Mammary epithelial cell (primary cell): ENCODE measurements around the gene RPRD1B.

Experiments used
- CTCF ChIP-seq, 2 donors: IDR thresholded peaks in 1 of 2; conservative IDR thresholded peaks in 1 of 2; 2 replicates each; pipeline ENCODE4 v1.5.1; 2011 to 2012; ENCODE audit warnings: inconsistent platforms in 2 of 2, low read length in 2 of 2, mild to moderate bottlenecking in 2 of 2, control low read depth in 1 of 2, low read depth in 1 of 2; ENCODE audit not compliant: insufficient read depth in 1 of 2; ENCODE audit errors: extremely low read depth in 1 of 2
- EZH2 ChIP-seq: IDR thresholded peaks from 2 replicates; pipeline ENCODE4 v1.6.1; 2012; ENCODE audit warnings: low read length, inconsistent platforms, borderline replicate concordance

GRCh38 chr20:38129248-38129865 is 95.8 kb downstream of the RPRD1B start:
- TF ChIP-seq CTCF (conservative IDR thresholded peaks at IDR 0.05 in 1 of 2, IDR thresholded peaks at IDR 0.05 in 1 of 2; ENCODE audit: extremely low read depth in 1 of 2, insufficient read depth in 1 of 2, low read depth in 1 of 2, low read length in 2 of 2) = no peak
- TF ChIP-seq EZH2 = no peak
